Activated B cell treated with CpG ODN at 0.5 μM for 24 hours (primary cell): Measurements from ENCODE around the gene RFX7. TPM values are rescaled to one million over a fixed set of nuclear protein-coding genes. Genes with fewer than 3 reads are reported as not detected.
A peak's percentile ranks its signal among the peaks of the same experiment; 100 is the strongest.

Experiments used
- ATAC-seq: fragments of 200-7000 bp; cut with Tn5 transposase; one replicate; pipeline ENCODE4 v1.10.0; 2021; ENCODE audit warnings: low read depth, mild to moderate bottlenecking, moderate library complexity
- CTCF ChIA-PET: fragments of 350-600 bp; sonication (Branson Sonifier 250); formaldehyde crosslinking; loops from one replicate; lab custom pipeline; 2021; ENCODE audit warnings: antibody characterized with exemption; lab: Charles Lee
- POLR2A ChIA-PET: fragments of 350-600 bp; sonication (Branson Sonifier 250); formaldehyde crosslinking; loops from one replicate; lab custom pipeline; 2021; ENCODE audit warnings: antibody characterized with exemption; lab: Charles Lee
- DNase-seq: peaks from one replicate; pipeline ENCODE4 v3.0.0; 2022
- H3K27ac Mint-ChIP-seq: one replicate; pipeline ENCODE4 v1.8.0; 2020; ENCODE audit warnings: mixed read lengths
- H3K27me3 Mint-ChIP-seq: one replicate; pipeline ENCODE4 v1.8.0; 2021; ENCODE audit warnings: mixed read lengths
- H3K36me3 Mint-ChIP-seq: one replicate; pipeline ENCODE4 v1.8.0; 2021; ENCODE audit warnings: low read depth, mixed read lengths
- H3K4me1 Mint-ChIP-seq: one replicate; pipeline ENCODE4 v1.8.0; 2021; ENCODE audit warnings: mixed read lengths
- H3K4me3 Mint-ChIP-seq: one replicate; pipeline ENCODE4 v1.8.0; 2020; ENCODE audit warnings: mild to moderate bottlenecking, mixed read lengths
- H3K9me3 Mint-ChIP-seq: one replicate; pipeline ENCODE4 v1.8.0; 2020; ENCODE audit warnings: mixed read lengths
- intact Hi-C: fragments of 100-400 bp; cut with micrococcal nuclease; formaldehyde crosslinking; loops from one replicate; pipeline ENCODE4 v1.15.1; 2024
- total RNA-seq: library from RNA; stranded (reverse); gene quantifications from 2 replicates; pipeline ENCODE4 v1.2.3, GENCODE V29; 2022
- TF ChIP-seq, protein P1 (sequence below): fragments of 200-600 bp; IDR thresholded peaks from one replicate; pipeline ENCODE4 v1.8.0; 2022; ENCODE audit warnings: antibody characterized with exemption, mild to moderate bottlenecking

Gene RFX7
- total RNA-seq, 1 donor from 2014 or later = 27.8 TPM

DNA sequence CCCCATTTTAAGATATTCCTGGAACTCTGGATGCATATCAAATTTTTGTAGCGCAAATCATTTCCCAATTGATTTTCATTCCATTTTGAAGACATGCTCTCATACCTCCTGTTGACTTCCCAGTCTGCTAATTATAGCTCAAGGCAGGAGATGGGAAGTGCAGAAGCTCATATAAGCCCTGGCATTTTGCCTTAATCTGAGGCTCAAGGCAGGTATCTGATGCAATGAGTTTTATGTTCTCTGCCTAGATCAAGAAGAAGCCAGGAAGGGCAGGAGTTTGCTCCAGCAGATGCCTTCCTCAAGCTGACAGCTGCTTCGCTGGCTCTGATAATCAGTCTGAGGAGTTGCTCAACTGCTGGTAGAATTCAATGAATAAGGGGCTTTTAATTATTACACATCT, 184.7 kb downstream of the RFX7 start:
- H3K27me3 Mint-ChIP-seq = no peaks in the 10 kb centered on the region
- TF ChIP-seq, protein P1, sequence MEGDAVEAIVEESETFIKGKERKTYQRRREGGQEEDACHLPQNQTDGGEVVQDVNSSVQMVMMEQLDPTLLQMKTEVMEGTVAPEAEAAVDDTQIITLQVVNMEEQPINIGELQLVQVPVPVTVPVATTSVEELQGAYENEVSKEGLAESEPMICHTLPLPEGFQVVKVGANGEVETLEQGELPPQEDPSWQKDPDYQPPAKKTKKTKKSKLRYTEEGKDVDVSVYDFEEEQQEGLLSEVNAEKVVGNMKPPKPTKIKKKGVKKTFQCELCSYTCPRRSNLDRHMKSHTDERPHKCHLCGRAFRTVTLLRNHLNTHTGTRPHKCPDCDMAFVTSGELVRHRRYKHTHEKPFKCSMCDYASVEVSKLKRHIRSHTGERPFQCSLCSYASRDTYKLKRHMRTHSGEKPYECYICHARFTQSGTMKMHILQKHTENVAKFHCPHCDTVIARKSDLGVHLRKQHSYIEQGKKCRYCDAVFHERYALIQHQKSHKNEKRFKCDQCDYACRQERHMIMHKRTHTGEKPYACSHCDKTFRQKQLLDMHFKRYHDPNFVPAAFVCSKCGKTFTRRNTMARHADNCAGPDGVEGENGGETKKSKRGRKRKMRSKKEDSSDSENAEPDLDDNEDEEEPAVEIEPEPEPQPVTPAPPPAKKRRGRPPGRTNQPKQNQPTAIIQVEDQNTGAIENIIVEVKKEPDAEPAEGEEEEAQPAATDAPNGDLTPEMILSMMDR = no peak
- H3K9me3 Mint-ChIP-seq = no peaks in the 10 kb centered on the region
- H3K27ac Mint-ChIP-seq = no peak overlapping the region
- H3K36me3 Mint-ChIP-seq = no peaks in the 10 kb centered on the region
- H3K4me1 Mint-ChIP-seq = no peaks in the 10 kb centered on the region
- ATAC-seq (no peak), DNase-seq (no peak)
- H3K4me3 Mint-ChIP-seq = no peak overlapping the region
- ChIA-PET CTCF (no interaction called here), POLR2A (no interaction called here)
- intact Hi-C loops = no loop called here

GRCh38 chr15:56056626-56057025, 187.1 kb downstream of the RFX7 start:
- ATAC-seq (no peak), DNase-seq (no peak)
- Mint-ChIP-seq H3K27me3 (no peaks in the 10 kb centered on the region), H3K36me3 (no peaks in the 10 kb centered on the region), H3K4me3 (no peak overlapping the region), H3K27ac (no peak overlapping the region), H3K9me3 (no peaks in the 10 kb centered on the region), H3K4me1 (no peaks in the 10 kb centered on the region)
- intact Hi-C loops = no loop called here
- CTCF ChIA-PET = no interaction called here
- POLR2A ChIA-PET = no interaction called here
- TF ChIP-seq, protein P1 = no peak

DNA sequence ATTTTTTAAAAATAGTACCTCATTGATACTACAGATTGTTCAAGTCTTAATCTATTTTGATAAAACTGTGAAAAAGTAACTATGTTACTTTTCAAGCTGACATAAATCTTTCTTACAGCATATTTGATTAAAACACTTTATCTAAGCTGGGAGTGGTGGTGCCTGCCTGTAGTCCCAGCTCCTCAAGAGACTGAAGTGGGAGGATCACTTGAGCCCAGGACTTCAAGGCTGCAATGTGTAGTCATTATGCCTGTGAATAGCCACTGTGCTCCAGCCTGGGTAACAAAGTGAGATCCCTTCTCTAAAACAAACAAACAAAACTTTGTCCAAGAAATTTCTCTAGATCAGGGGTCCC, 190.7 kb downstream of the RFX7 start:
- Mint-ChIP-seq H3K4me3 (no peak overlapping the region), H3K36me3 (no peaks in the 10 kb centered on the region), H3K4me1 (no peaks in the 10 kb centered on the region), H3K27me3 (no peaks in the 10 kb centered on the region), H3K9me3 (no peaks in the 10 kb centered on the region), H3K27ac (no peak overlapping the region)
- CTCF ChIA-PET = no interaction called here
- no peak for DNase-seq
- POLR2A ChIA-PET = no interaction called here
- ATAC-seq = no peak
- TF ChIP-seq, protein P1 = no peak
- intact Hi-C loops = loop anchor here (5.0 kb wide), 2 partner anchors 194 to 206 kb away; no protein-coding TSS in a partner anchor

DNA sequence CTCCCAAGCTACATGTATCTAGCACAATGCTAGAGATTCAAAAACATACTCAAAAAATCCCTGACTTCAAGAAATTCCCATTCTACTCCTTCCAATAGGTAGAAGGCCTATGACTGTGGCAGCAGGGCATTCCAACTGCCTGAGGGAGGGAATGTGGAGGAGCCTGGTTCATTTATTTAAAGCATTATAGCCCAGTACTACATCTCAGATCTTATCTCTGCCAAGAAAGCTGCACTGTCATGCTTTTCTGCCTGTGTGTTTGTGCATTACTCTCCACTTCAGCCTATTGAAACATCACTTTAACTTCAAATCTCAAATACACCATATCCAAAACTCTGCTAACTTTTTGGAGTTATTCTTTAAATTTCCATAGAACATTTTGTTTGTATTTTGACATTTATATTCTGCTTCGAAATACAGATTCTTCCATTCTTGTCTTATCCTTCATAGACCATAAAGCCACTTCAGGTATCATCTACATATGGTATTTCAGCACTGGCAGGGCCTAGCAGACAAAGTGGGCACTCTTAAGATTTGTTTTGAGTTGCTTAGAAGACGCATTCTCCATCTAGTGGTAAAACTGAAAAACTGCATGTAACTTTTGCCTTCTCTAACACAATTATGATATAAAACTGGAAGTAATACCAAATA, 191.2 kb downstream of the RFX7 start:
- ATAC-seq = peak; percentile 47
- CTCF ChIA-PET = no interaction called here
- TF ChIP-seq, protein P1 = peak; percentile 82
- POLR2A ChIA-PET = no interaction called here
- no peaks in the 10 kb centered on the region for H3K36me3 Mint-ChIP-seq
- no peak overlapping the region for H3K27ac Mint-ChIP-seq
- H3K9me3 Mint-ChIP-seq = no peaks in the 10 kb centered on the region
- no peaks in the 10 kb centered on the region for H3K4me1 Mint-ChIP-seq
- no peaks in the 10 kb centered on the region for H3K27me3 Mint-ChIP-seq
- DNase-seq = no peak
- H3K4me3 Mint-ChIP-seq = no peak overlapping the region
- intact Hi-C loops = loop anchor here (1.0 to 5.0 kb wide), 3 partner anchors 195 to 404 kb away; no protein-coding TSS in a partner anchor

GRCh38 chr15:56051676-56052075, 192.0 kb downstream of the RFX7 start:
- ATAC-seq (no peak), DNase-seq (no peak)
- TF ChIP-seq, protein P1 = no peak
- intact Hi-C loops = loop anchor here (1.0 to 5.0 kb wide), 3 partner anchors 196 to 403 kb away; no protein-coding TSS in a partner anchor
- Mint-ChIP-seq H3K9me3 (no peaks in the 10 kb centered on the region), H3K4me3 (no peak overlapping the region), H3K27ac (no peak overlapping the region), H3K27me3 (peaks cover under 1% of the 10 kb centered on the region), H3K4me1 (no peaks in the 10 kb centered on the region), H3K36me3 (no peaks in the 10 kb centered on the region)
- ChIA-PET POLR2A (no interaction called here), CTCF (no interaction called here)
